Adrenal gland (tissue), 12 donors: ENCODE results near the gene GLDN. TPM values are rescaled to one million over a fixed set of nuclear protein-coding genes. Genes with fewer than 3 reads are reported as not detected.
A peak's percentile ranks its signal among the peaks of the same experiment; 100 is the strongest.

Experiments used
- DNase-seq, 7 donors: peaks; one replicate each; pipeline ENCODE4 v3.0.0-alpha.2; 2019 to 2020
- H3K27ac ChIP-seq, 5 donors: fragments of 200-600 bp; sonication (generic) in 4 of 5; 1 replicate in 3 of 5; 2 replicates in 2 of 5; pipeline versions ENCODE4 v1.5.1 to v1.8.0; 2016 to 2020; ENCODE audit warnings: mild to moderate bottlenecking in 1 of 5
- H3K27me3 ChIP-seq: fragments of 200-600 bp; 2 replicates; pipeline ENCODE4 v1.8.0; 2021
- H3K36me3 ChIP-seq, 2 donors: fragments of 200-600 bp; replicated peaks in 1 of 2; 1 replicate in 1 of 2; 2 replicates in 1 of 2; pipeline versions ENCODE4 v1.5.1 to v1.8.0; 2018 to 2022
- H3K4me1 ChIP-seq, 2 donors: fragments of 200-600 bp; replicated peaks in 1 of 2; 1 replicate in 1 of 2; 2 replicates in 1 of 2; pipeline versions ENCODE4 v1.5.1 to v1.8.0; 2018 to 2021
- H3K4me3 ChIP-seq, 4 donors: fragments of 200-600 bp; sonication (generic) in 3 of 4; one replicate each; pipeline ENCODE4 v1.5.1; 2016 to 2018
- H3K9me3 ChIP-seq, 3 donors: fragments of 200-600 bp; sonication (generic) in 1 of 3; replicated peaks in 1 of 3; 1 replicate in 2 of 3; 2 replicates in 1 of 3; pipeline versions ENCODE4 v1.5.1 to v1.8.0; 2016 to 2021
- POLR2A ChIP-seq, 2 donors: fragments of 450-650 bp; IDR thresholded peaks; one replicate each; pipeline ENCODE4 v1.6.1; 2017; ENCODE audit warnings: antibody characterized with exemption in 2 of 2, mild to moderate bottlenecking in 2 of 2, moderate library complexity in 1 of 2
- WGBS, 4 donors: extraction: QIAGEN DNeasy Blood & Tissue Kit in 2 of 4; methylation state at CpG; one replicate each; pipeline versions ENCODE4 v1.1.5 to v1.1.7; 2013 to 2017; 5-methylcytosine and 5-hydroxymethylcytosine counted together
- intact Hi-C, 2 donors: fragments of 100-400 bp; cut with DNase I; formaldehyde crosslinking; loops; one replicate each; pipeline versions ENCODE4 v1.14.1 to v1.15.0; 2022 to 2023
- polyA plus RNA-seq, 3 donors: library from polyadenylated mRNA; stranded (reverse); fragments of 200-250 nt in 2 of 3; fragments of 350-450 nt in 1 of 3; fragmentation: Illumina TruSeq in 1 of 3; extraction: RNeasy Lipid Tissue Mini Kit (QIAGEN cat#74804) in 1 of 3; gene quantifications; one replicate each; pipeline ENCODE4 v1.2.3, GENCODE V29; 2013 to 2014
- total RNA-seq, 9 donors: library from RNA; depleted of rRNA in 4 of 9; stranded (reverse); fragments of >200 nt in 4 of 9; fragments of 120-200 nt in 1 of 9; fragmentation: NEBNext Ultra II Directional in 1 of 9; extraction: Animal tissue kit (Norgen Biotek cat#: 25700) in 1 of 9; gene quantifications; one replicate each; pipeline versions ENCODE4 v1.1.0 to v1.2.4, GENCODE V29; 2013 to 2023
- TF ChIP-seq, protein P1 (sequence below), 6 experiments: fragments of 450-650 bp in 4 of 6; fragments of 200-600 bp in 2 of 6; sonication (generic) in 1 of 6; IDR thresholded peaks; 1 replicate in 5 of 6; 2 replicates in 1 of 6; pipeline versions ENCODE4 v1.5.1 to v1.8.0; 2016 to 2021; ENCODE audit warnings: antibody characterized with exemption in 6 of 6, mild to moderate bottlenecking in 2 of 6, moderate library complexity in 1 of 6
- donor health status: healthy with polysubstance abuse.
- donor health status: Bipolar disorder and iron deficiency.
- donor health status: DM: yes; HTN: yes; CAD: no.
- donor health status: DM: no; HTN: no; CAD: no.
- donor health status: DM: no; HTN: no; CAD: no.
- donor health status: DM: yes; HTN: yes; CAD: no.

Gene GLDN
- total and polyA plus RNA-seq, 12 donors: 0.44 to 30.8 (median 5.9) TPM

DNA sequence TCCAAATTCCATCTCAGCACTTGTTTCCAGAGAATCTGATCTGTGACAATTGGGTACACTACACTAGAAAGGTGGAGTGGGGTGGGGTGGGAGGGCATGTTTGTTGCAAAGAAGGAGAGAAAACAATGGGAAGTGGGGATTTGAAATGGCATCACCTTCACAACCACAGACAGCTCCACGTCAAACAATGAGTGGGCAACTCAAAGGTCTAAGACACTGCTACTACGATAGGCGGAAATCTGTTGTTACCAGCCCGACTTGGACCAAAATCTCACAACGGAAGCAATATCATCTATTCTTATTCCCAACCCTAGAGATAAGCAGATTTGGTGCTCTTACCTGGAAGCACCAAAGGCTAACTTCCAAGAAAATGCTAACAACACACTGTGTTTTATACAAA lies 6.4 kb upstream of the GLDN start:
- H3K36me3 ChIP-seq: no peaks in the 10 kb centered on the region
- H3K27me3 ChIP-seq: no peaks in the 10 kb centered on the region
- no peak overlapping the region for H3K27ac ChIP-seq
- H3K9me3 ChIP-seq: no peaks in the 10 kb centered on the region
- peaks cover 0 to 13% of the 10 kb centered on the region in 2 donors for H3K4me1 ChIP-seq
- H3K4me3 ChIP-seq: no peak overlapping the region
- no peak for DNase-seq
- 85 to 95% (median 90%) methylated on average over 5 of the region's 5 CpGs for WGBS, 4 donors
- intact Hi-C loops: no loop called here
- TF ChIP-seq, protein P1, sequence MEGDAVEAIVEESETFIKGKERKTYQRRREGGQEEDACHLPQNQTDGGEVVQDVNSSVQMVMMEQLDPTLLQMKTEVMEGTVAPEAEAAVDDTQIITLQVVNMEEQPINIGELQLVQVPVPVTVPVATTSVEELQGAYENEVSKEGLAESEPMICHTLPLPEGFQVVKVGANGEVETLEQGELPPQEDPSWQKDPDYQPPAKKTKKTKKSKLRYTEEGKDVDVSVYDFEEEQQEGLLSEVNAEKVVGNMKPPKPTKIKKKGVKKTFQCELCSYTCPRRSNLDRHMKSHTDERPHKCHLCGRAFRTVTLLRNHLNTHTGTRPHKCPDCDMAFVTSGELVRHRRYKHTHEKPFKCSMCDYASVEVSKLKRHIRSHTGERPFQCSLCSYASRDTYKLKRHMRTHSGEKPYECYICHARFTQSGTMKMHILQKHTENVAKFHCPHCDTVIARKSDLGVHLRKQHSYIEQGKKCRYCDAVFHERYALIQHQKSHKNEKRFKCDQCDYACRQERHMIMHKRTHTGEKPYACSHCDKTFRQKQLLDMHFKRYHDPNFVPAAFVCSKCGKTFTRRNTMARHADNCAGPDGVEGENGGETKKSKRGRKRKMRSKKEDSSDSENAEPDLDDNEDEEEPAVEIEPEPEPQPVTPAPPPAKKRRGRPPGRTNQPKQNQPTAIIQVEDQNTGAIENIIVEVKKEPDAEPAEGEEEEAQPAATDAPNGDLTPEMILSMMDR (IDR thresholded peaks at IDR 0.05): no peak
- TF ChIP-seq POLR2A (IDR thresholded peaks at IDR 0.05): no peak

GRCh38 chr15:51335538-51336410 lies 5.7 kb upstream of the GLDN start:
- Histone ChIP-seq H3K9me3 (no peaks in the 10 kb centered on the region), H3K27me3 (no peaks in the 10 kb centered on the region), H3K4me3 (no peak overlapping the region), H3K36me3 (no peaks in the 10 kb centered on the region), H3K4me1 (peaks cover 0 to 13% of the 10 kb centered on the region in 2 donors), H3K27ac (peak overlapping the region in 3 of 5 donors; percentile 6 to 34 (median 13))
- TF ChIP-seq, protein P1 (IDR thresholded peaks at IDR 0.05): no peak
- no peak for TF ChIP-seq POLR2A (IDR thresholded peaks at IDR 0.05)
- DNase-seq: no peak
- intact Hi-C loops: no loop called here
- WGBS, 4 donors: 78 to 87% (median 81%) methylated on average over 9 of the region's 9 CpGs

DNA sequence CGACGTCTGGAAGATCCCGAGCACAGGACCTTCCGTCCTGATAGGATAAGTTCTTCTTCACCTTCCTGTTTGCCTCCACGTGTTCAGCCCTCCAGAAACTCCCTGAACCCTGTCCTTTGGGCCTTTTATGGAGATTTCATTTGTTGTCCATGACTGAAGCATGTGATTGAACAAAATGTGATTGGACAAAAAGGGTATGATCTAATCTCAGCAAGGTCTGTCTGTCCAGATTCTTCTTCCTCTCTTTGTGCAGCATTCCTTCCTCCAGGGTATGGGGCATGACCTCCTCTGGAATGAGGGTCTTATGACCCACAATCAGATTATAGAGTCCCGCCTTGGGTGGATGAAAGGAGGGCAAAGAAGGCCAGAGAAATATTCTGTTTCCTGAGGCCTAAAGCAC lies 3.0 kb upstream of the GLDN start, which contains the start of gene CYP19A1:
TSS of gene CYP19A1 (minus strand) at position 101 of the 400 bp plus-strand sequence. CDS start 95,684 bp downstream, outside the sequence.
- Histone ChIP-seq H3K27ac (peak within 1 kb of the TSS in 1 of 5 donors; percentile 12), H3K27me3 (no peaks in the 10 kb centered on the region), H3K4me3 (no peak within 1 kb of the TSS), H3K36me3 (no peaks in the 10 kb centered on the region), H3K9me3 (no peaks in the 10 kb centered on the region), H3K4me1 (peaks cover 7 to 18% of the 10 kb centered on the region in 2 donors)
- no peak for DNase-seq
- TF ChIP-seq, protein P1 (IDR thresholded peaks at IDR 0.05): no peak
- no peak for TF ChIP-seq POLR2A (IDR thresholded peaks at IDR 0.05)
- intact Hi-C loops: no loop called here
- 85 to 95% (median 90%) methylated on average over 6 of the region's 6 CpGs for WGBS, 4 donors

DNA sequence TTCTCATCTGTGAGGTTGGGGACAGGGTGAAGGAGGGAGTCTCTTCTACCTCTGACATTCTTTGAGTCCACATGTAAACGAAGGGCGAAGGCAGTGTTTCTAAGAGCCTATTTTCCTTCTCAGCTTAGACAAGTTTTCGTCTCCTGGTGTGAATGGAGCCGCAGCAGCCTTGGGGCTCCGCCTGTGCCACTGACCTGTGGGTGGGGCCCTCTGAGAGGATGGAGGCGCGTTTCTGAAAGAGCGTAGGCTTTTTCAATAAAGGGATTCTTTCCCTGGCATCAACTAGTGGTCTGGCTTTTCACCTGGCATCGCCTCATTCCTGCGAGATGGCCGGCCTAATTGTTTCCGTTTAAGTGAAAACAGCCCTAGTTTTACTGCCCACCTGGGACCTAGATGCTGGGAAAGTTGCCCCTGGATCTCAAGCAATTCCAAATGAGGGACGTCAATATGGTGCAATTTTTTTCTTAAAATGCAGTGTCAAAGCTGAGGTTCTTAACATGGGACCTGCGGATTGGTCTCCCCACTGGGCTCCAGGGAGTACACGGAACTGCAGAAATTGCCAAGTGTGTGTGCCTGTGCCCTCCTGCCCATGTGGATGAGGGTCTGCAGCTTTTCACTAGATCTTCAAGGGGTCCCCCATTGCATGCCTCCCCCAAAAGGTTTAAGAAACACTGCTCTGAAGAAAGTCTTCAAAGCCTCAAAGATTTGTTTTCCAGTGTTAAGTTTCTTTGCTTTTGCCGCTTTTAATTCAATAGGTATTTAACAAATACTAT lies 958 bp downstream of the GLDN start:
- intact Hi-C loops: no loop called here
- 62 to 73% (median 68%) methylated on average over 16 of the region's 16 CpGs for WGBS, 4 donors
- DNase-seq: no peak
- Histone ChIP-seq H3K27me3 (no peaks in the 10 kb centered on the region), H3K27ac (peak overlapping the region in 2 of 5 donors; percentile 57 to 66), H3K9me3 (no peaks in the 10 kb centered on the region), H3K36me3 (no peaks in the 10 kb centered on the region), H3K4me3 (peak overlapping the region in 2 of 4 donors; percentile 4 to 47), H3K4me1 (peaks cover 7 to 8% of the 10 kb centered on the region in 2 donors)
- TF ChIP-seq, protein P1 (IDR thresholded peaks at IDR 0.05): no peak
- TF ChIP-seq POLR2A (IDR thresholded peaks at IDR 0.05): no peak
